ENCODE data around the gene MORC3.

The MORC3 gene

GRCh38 chr21:36419996-36420395 is 100.0 kb downstream of the MORC3 start:
- peak in 1 of 2 donors; percentile 34 for DNase-seq (ENCODE audit: low read depth in 1 of 2, low spot score in 1 of 2)

DNA sequence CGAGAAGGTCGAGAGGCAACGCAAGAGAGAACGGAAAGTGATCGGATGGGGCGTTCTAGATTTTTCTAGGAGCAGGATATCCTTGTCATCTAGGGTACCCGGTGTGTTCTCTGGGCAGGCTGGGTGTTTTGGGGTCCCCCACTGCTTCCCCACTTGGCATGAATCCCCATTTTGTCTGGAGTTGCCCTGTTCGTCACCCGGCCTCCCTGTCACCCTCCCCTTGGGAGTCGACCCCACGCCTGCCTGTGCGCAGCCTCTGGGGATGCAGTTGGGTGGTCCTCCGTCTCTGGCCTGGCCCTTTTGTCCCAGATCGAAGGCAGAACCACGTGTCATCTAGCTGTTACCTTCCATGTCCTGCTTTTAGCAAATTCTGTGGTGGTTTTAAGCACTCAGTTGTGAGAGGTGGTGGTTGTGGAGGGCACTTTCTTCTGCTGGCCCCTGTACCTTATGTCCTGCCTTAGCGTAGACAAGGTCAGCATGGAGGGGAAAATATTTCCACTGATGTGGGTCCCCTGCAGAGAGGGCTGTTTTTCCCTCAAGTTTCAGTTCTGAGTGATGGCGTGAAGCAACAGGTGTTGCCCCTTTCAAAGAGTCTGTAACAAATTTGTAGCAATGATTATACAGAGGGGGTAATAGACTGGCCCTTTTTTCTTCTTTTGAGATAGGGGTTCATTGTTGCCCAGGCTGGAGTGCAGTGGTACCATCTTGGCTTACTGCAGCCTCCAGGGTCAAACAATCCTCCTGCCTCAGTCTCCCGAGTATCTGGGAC is 100.8 kb downstream of the MORC3 start:
- no peak for DNase-seq (ENCODE audit: low read depth in 1 of 2, low spot score in 1 of 2)

DNA sequence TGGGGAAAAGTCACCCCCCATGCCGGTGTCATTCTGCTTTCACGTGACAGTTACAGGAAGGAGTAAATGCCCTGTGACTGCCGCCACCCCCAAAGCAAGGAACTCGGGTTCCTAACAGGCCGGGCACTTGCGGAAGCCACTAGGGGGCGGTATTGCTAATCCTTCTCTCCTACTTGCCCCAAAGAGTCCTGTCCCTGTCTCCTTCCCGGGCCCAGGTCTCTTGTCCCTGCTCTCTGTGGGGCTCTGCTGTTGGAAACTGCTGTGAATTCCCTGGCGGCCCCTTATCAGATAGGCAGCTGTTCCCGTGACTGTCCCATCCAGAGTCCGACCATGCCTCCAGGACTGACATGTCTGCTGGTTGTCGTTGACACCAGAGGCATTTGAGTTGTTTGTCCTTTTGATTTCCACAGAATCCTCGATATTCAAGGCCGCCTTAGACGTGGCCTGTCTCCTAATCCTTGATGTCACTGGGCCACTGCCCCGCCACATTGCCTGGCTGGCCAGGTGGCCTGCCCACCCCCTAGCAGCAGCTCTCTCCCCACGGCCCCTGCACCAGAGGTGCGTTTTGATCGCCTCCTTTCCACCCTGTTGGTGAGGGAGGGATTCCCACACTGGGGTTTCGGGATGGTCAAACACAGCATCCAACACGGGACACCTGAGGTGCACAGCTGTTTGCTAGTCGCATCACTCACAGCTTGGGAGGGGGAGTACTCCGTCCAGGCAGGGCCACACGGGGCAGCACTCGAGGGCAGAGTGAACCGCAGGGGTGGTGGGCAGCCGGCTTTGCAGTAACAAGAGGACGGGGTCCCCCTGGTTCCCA is 102.5 kb downstream of the MORC3 start:
- no peak for DNase-seq (ENCODE audit: low read depth in 1 of 2, low spot score in 1 of 2)

GRCh38 chr21:36423771-36424433 is 103.9 kb downstream of the MORC3 start:
- no peak for DNase-seq (ENCODE audit: low read depth in 1 of 2, low spot score in 1 of 2)

GRCh38 chr21:36424592-36424991 is 104.6 kb downstream of the MORC3 start:
- DNase-seq (ENCODE audit: low read depth in 1 of 2, low spot score in 1 of 2), result no peak

DNA sequence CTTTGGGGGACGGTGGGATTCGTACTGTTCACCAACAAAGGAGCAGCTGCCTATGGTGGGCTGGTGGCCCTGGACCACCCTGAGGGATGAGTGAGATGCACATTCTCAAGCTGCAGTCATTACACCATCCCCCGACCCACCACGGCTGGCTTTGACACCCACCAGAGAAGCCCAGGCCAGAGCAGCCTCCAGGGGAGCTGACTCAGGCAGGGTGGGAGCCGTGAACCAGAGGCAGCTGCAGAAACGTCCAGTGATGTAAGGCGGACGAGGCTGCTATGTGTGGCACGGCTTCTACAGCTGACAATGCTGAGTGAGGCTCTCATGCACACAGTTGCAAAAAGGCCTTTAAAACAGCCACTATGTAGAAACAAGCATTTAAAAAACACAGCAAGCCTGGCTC is 105.3 kb downstream of the MORC3 start:
- DNase-seq (ENCODE audit: low read depth in 1 of 2, low spot score in 1 of 2), result no peak

Measured in activated CD4-positive, alpha-beta T cell treated with anti-CD3 and anti-CD28 coated beads, Interleukin-2, amount 50 U/mL, for 24 hours (primary cell).